ENCODE data around the gene SERTAD2. TPM values are rescaled to one million over a fixed set of nuclear protein-coding genes. Genes with fewer than 3 reads are reported as not detected.

Gene SERTAD2
- total and polyA plus RNA-seq, 8 donors: 2.2 to 9.4 (median 4.3) TPM

GRCh38 chr2:64601034-64601754, 52.5 kb downstream of the SERTAD2 start:
- H3K9me3 ChIP-seq: no peaks in the 10 kb centered on the region
- TF ChIP-seq, protein P1, sequence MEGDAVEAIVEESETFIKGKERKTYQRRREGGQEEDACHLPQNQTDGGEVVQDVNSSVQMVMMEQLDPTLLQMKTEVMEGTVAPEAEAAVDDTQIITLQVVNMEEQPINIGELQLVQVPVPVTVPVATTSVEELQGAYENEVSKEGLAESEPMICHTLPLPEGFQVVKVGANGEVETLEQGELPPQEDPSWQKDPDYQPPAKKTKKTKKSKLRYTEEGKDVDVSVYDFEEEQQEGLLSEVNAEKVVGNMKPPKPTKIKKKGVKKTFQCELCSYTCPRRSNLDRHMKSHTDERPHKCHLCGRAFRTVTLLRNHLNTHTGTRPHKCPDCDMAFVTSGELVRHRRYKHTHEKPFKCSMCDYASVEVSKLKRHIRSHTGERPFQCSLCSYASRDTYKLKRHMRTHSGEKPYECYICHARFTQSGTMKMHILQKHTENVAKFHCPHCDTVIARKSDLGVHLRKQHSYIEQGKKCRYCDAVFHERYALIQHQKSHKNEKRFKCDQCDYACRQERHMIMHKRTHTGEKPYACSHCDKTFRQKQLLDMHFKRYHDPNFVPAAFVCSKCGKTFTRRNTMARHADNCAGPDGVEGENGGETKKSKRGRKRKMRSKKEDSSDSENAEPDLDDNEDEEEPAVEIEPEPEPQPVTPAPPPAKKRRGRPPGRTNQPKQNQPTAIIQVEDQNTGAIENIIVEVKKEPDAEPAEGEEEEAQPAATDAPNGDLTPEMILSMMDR (IDR thresholded peaks at IDR 0.05): no peak
- ATAC-seq (no peak), DNase-seq (no peak), FAIRE-seq (no peak)
- WGBS, 2 donors: 58 to 59% methylated on average over 8 of the region's 8 CpGs
- H3K27ac ChIP-seq: no peak overlapping the region
- no peak overlapping the region for H3K4me3 ChIP-seq
- H3K27me3 ChIP-seq: no peaks in the 10 kb centered on the region
- intact Hi-C loops (cut with DNase I): loop anchor here in 1 of 3 donors (5.0 kb wide), 1 partner anchor 261 kb away; no protein-coding TSS in a partner anchor
- peaks cover 0 to 5% (median 4%) of the 10 kb centered on the region in 3 donors for H3K4me1 ChIP-seq
- H3K36me3 ChIP-seq: no peaks in the 10 kb centered on the region

GRCh38 chr2:64599469-64599868, 54.2 kb downstream of the SERTAD2 start:
- Histone ChIP-seq H3K4me3 (no peak overlapping the region), H3K27ac (no peak overlapping the region), H3K27me3 (no peaks in the 10 kb centered on the region), H3K4me1 (no peaks in the 10 kb centered on the region), H3K9me3 (no peaks in the 10 kb centered on the region), H3K36me3 (no peaks in the 10 kb centered on the region)
- ATAC-seq: peak in 1 of 4 donors; percentile 44
- DNase-seq: no peak
- WGBS, 2 donors: 36 to 45% methylated on average over 3 of the region's 3 CpGs
- intact Hi-C loops (cut with DNase I): no loop called here
- TF ChIP-seq, protein P1 (IDR thresholded peaks at IDR 0.05): no peak
- FAIRE-seq: no peak

GRCh38 chr2:64598226-64598625, 55.5 kb downstream of the SERTAD2 start:
- H3K27ac ChIP-seq: no peak overlapping the region
- no peaks in the 10 kb centered on the region for H3K36me3 ChIP-seq
- intact Hi-C loops (cut with DNase I): no loop called here
- ATAC-seq: no peak
- H3K9me3 ChIP-seq: no peaks in the 10 kb centered on the region
- TF ChIP-seq, protein P1 (IDR thresholded peaks at IDR 0.05): no peak
- FAIRE-seq: no peak
- WGBS, 2 donors: 91 to 94% methylated on average over 6 of the region's 6 CpGs
- H3K4me1 ChIP-seq: no peaks in the 10 kb centered on the region
- no peak overlapping the region for H3K4me3 ChIP-seq
- no peaks in the 10 kb centered on the region for H3K27me3 ChIP-seq
- DNase-seq: no peak

- H3K9me3 ChIP-seq: no peaks in the 10 kb centered on the region
- ATAC-seq (peak in 3 of 4 donors; percentile 22 to 73 (median 51)), DNase-seq (no peak), FAIRE-seq (no peak)
- TF ChIP-seq, protein P1 (IDR thresholded peaks at IDR 0.05): no peak
- H3K4me3 ChIP-seq: no peak overlapping the region
- H3K36me3 ChIP-seq: peaks cover 0 to 18% (median 0%) of the 10 kb centered on the region in 3 donors
- intact Hi-C loops (cut with DNase I): no loop called here
- no peaks in the 10 kb centered on the region for H3K4me1 ChIP-seq
- 27 to 37% methylated on average over 4 of the region's 4 CpGs for WGBS, 2 donors
- no peaks in the 10 kb centered on the region for H3K27me3 ChIP-seq
- no peak overlapping the region for H3K27ac ChIP-seq
These were observed 58.1 kb downstream of the SERTAD2 start for GRCh38 chr2:64595397-64596176.
